GM18858 (cell line): Measurements from ENCODE around the gene RBL2.
"Not testable (repeated sequence)": the region's sequence is repeated elsewhere in the genome, so short reads cannot be mapped to it uniquely, and the experiment has no call there.

Experiments used
- ATAC-seq: cut with Tn5 transposase; IDR thresholded peaks from one replicate; pipeline ENCODE4 v1.9.1; 2021; ENCODE audit not compliant: unreplicated experiment

RBL2 gene, protein sequence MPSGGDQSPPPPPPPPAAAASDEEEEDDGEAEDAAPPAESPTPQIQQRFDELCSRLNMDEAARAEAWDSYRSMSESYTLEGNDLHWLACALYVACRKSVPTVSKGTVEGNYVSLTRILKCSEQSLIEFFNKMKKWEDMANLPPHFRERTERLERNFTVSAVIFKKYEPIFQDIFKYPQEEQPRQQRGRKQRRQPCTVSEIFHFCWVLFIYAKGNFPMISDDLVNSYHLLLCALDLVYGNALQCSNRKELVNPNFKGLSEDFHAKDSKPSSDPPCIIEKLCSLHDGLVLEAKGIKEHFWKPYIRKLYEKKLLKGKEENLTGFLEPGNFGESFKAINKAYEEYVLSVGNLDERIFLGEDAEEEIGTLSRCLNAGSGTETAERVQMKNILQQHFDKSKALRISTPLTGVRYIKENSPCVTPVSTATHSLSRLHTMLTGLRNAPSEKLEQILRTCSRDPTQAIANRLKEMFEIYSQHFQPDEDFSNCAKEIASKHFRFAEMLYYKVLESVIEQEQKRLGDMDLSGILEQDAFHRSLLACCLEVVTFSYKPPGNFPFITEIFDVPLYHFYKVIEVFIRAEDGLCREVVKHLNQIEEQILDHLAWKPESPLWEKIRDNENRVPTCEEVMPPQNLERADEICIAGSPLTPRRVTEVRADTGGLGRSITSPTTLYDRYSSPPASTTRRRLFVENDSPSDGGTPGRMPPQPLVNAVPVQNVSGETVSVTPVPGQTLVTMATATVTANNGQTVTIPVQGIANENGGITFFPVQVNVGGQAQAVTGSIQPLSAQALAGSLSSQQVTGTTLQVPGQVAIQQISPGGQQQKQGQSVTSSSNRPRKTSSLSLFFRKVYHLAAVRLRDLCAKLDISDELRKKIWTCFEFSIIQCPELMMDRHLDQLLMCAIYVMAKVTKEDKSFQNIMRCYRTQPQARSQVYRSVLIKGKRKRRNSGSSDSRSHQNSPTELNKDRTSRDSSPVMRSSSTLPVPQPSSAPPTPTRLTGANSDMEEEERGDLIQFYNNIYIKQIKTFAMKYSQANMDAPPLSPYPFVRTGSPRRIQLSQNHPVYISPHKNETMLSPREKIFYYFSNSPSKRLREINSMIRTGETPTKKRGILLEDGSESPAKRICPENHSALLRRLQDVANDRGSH

GRCh38 chr16:53434377-53435065 lies at the start of gene RBL2:
Gene RBL2 (plus strand): TSS chr16:53434471. CDS start chr16:53434557, 86 bp downstream.
- ATAC-seq, result peak; percentile 41

GRCh38 chr16:53384610-53385009 lies 49.7 kb upstream of the RBL2 start:
- not testable (repeated sequence) for ATAC-seq

DNA sequence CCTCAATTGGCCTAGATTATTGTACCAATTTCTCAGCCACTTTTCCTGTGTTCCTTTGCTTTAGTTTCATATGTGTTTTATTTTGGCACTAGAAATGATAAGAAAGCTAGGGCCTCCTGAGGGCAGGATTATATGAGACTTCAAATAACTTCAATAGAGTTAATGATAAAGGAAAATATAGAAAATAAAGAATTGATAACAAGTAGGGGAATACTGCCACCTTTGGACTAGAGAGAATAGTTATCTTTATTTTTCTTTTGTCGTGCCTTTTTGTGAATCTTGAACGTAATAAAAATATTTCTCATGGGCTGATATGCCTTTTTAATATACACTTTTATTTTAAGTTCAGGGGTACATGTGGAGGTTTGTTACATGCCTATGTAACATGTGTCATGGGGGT lies 29.3 kb upstream of the RBL2 start:
- ATAC-seq, result no peak

GRCh38 chr16:53412549-53412948 lies 21.7 kb upstream of the RBL2 start:
- ATAC-seq, result no peak

DNA sequence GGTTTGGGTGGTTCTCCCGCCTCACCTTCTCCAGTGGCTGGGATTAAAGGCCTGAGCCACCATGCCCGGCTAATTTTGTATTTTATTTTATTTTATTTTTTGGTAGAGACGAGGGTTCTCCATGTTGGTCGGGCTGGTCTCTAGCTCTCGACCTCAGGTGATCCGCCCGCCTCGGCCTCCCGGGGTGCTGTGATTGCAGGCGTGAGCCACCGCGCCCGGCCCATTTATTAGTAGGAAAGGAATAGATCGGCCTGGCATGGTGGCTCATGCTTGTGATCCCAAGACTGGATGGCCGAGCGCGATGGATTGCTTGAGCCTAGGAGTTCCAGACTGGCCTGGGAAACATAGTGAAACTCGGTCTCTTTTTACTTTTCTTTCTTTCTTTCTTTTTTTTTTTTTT lies 20.4 kb upstream of the RBL2 start:
- no peak for ATAC-seq

DNA sequence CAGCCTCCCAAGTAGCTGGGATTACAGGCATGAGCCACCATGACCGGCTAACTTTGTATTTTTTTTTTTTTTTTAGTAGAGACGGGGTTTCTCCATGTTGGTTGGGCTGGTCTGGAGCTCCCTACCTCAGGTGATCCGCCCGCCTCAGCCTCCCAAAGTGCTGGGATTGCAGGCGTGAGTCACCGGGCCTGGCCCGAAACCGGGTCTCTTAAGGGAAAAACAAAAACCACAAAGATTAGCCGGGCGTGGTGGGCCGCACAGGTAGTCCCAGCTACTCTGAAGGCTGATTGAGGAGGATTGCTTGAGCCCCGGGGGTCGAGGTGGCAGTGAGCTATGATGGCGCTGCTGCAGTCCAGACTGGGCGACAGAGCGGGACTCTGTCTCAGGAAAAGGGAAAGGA lies 19.9 kb upstream of the RBL2 start:
- no peak for ATAC-seq

GRCh38 chr16:53415504-53415903 lies 18.8 kb upstream of the RBL2 start:
- no peak for ATAC-seq

DNA sequence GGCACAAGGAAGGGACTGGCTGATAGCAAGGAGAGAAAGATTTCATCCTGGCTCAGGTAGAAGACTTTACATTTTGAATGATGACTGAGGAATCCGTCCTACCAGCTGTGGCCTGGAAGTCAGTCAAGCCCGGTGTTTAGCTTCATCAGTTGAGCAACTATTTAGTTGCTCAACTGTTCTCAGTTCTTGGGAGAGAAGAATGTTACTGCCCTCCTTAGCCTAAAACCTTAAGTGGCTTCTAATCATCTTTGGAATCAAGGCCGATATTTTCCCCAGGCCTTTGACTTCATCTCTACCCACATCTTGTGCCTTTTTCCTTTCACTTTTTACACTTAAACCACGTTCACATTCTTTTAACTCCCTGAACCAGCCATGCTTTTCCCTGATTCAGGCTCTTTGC lies 17.3 kb upstream of the RBL2 start:
- no peak for ATAC-seq

DNA sequence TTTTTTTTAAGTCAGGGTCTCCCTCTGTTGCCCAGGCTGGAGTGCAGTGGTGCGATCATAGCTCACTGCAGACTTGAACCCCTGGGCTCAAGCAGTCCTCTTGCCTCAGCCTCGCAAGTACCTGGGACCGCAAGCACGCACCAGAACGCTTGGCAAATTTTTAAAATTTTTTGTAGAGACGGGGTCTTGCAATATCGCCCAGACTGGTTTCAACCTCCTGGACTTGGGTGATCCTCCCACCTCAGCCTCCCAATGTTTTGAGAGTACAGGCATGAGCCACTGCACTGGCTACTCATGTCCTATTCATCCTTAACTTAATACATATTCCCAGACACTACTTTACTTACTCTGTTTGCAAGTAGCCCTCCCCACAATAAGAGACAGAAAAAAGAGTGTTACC lies 16.3 kb upstream of the RBL2 start:
- ATAC-seq, result no peak

GRCh38 chr16:53419383-53419709 lies 14.9 kb upstream of the RBL2 start:
- ATAC-seq, result not testable (repeated sequence)

DNA sequence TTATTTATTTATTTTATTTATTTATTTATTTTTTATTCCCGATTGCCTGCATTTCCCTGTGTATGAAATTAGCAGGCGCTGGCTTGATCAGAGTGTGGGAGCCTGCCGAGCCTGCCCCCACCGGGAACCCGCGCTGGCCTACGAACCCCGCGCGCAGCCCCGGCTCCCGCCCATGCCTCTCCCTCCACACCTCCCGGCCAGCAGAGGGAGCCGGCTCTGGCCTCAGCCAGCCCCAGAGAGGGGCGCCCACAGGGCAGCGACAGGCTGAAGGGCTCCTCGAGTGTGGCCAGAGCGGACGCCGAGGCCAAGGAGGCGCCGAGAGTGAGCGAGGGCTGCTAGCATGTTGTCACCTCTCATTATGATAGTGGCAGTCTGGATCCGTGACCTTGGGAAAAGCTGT lies 13.0 kb upstream of the RBL2 start:
- ATAC-seq, result no peak

DNA sequence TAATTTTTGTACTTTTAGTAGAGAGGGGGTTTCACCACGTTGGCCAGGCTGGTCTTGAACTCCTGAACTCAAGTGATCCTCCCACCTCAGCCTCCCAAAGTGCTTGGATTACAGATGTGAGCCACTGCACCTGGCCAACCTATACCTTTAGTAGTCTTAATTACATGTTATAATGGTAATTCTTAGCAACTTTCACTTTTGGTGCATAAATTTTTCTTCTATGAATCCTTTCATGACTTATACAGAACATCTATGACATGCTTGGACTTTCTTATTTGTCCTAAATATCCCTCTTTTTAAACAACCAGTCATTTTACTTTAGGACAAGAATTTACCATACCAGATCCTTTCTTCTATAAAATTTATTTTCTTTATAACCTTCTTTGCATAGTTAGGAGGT lies 10.3 kb upstream of the RBL2 start:
- not testable (repeated sequence) for ATAC-seq

DNA sequence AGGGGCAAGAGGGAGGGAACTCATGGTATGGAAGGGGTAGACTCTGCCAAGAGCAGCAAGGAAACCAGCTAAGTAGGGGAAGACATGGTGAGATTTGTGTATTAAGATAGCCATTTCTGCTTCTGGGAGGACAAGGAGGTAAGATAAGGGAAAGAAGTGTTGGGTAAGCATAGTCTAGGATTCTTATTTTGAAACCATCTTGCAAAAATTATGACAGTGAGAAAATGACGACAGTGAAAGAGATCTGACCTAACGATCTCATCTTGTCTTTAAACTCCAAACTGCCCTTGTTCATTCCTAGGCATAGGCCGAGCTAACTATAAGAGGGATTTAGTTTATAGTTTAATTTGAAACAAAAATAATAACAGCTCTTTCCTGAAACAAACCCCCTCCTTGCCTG lies 5.6 kb upstream of the RBL2 start:
- no peak for ATAC-seq

- no peak for ATAC-seq
Observed at GRCh38 chr16:53429221-53429943, 4.9 kb upstream of the RBL2 start.

- ATAC-seq, result no peak
Observed at GRCh38 chr16:53430363-53430762, 3.9 kb upstream of the RBL2 start.

- ATAC-seq, result no peak
Observed at GRCh38 chr16:53433509-53433908, 762 bp upstream of the RBL2 start.

GRCh38 chr16:53433930-53434376 lies 318 bp upstream of the RBL2 start:
- ATAC-seq, result no peak

DNA sequence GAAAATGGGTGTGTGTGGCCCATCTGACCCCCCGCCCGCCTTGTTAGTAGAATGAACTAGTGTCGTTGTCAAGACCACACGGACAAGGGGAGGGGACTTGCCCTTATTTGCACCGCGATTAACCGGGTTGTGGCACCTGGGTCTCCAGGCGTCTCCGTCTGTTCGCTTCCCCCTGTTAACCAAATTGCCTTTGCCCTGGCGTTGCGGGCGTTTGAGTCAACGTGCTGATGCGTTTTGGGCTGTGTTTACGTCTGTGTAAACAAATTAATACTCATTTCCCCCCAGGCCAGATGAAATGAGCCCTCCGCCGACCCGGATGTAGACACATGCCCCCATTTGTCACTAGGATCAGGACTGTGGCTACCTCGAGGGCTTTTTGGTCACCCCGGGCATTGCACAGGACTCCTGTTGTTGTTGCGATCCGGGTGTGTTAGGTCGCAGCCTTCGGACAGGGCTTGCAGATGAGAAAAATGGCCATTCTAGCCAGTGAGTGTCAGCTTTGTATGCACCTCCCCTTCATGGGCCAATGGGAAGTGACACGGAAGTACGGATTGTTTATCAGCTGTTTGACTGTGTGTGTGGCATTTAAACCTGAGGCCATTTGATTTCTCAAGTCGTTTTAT lies 906 bp downstream of the RBL2 start:
- peak; percentile 89 for ATAC-seq

DNA sequence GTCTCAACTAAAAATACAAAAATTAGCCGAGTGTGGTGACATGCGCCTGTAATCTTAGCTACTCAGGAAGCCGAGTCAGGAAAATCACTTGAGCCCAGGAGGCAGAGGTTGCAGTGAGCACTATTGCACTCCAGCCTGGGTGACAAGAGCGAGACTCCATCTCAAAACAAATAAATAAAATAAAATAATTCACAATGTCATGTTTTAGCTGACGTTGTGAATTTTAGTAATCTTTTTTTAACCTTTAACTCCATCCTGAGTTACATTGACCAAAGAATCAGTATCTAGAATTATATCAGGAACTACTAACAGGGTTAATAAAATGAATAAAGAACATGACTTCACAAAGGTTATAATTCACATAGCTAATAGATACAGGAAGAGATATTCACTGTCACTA lies 5.9 kb downstream of the RBL2 start:
- no peak for ATAC-seq

DNA sequence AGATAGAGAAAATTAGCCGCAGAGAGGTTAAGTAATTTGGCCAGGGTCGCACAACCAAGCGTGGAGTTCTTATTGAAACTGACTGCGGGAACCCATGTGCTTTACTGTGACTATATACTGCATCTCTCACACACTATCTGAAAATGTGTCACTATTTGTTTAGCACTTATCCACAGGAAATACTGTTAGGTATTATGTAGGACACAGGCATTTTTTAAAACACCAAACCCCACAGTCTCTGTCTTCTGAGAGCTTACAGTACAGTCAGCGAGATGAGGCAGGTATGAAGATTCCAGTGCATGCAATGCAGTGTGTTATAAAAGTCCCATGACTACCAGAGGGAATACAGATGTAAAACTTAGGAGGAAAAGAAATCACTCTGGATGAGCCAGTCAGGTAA lies 11.3 kb downstream of the RBL2 start:
- no peak for ATAC-seq
